H1 (cell line): Measurements from ENCODE around the gene SLC8B1. TPM values are rescaled to one million over a fixed set of nuclear protein-coding genes. Genes with fewer than 3 reads are reported as not detected.

ENCODE experiments used
- KDM4A ChIP-seq: IDR thresholded peaks from one replicate; pipeline ENCODE4 v1.7.1; 2012; ENCODE audit warnings: low read depth, mild to moderate bottlenecking, moderate library complexity, low read length, inconsistent platforms; ENCODE audit not compliant: severe bottlenecking
- POU5F1 ChIP-seq: IDR thresholded peaks from 2 replicates; pipeline ENCODE4 v1.6.1; 2011; ENCODE audit warnings: low read depth, mild to moderate bottlenecking, low read length, moderate library complexity
- polyA plus RNA-seq, 7 experiments: library from polyadenylated mRNA; depleted of rRNA in 3 of 7; stranded (reverse) in 5 of 7; unstranded in 2 of 7; fragments of >200 nt in 5 of 7; fragments of 200-250 nt in 2 of 7; gene quantifications; 1 replicate in 5 of 7; 2 replicates in 1 of 7; 4 replicates in 1 of 7; pipeline versions ENCODE4 v1.2.1 to v1.2.3, GENCODE V29; 2011 to 2013; ENCODE audit warnings: missing spikeins in 2 of 7, mixed read lengths in 2 of 7
- total RNA-seq: library from RNA; stranded (reverse); fragmentation: NEBNext Ultra II Directional; extraction: Animal tissue kit (Norgen Biotek cat#: 25700); gene quantifications from 2 replicates; pipeline ENCODE4 v1.2.1, GENCODE V29; 2021
- TF ChIP-seq, protein P1 (sequence below): fragments of 300-600 bp; sonication (generic); IDR thresholded peaks from 2 replicates; pipeline ENCODE4 v1.7.1; 2012; ENCODE audit warnings: low read length, moderate library complexity, mild to moderate bottlenecking, inconsistent platforms; ENCODE audit not compliant: insufficient replicate concordance

SLC8B1 gene
- total and polyA plus RNA-seq, 2 of the 8 experiments (the other 6 are each of a cell fraction or from before 2014, with no cell fraction given), result 11.2 to 19.1 TPM

DNA sequence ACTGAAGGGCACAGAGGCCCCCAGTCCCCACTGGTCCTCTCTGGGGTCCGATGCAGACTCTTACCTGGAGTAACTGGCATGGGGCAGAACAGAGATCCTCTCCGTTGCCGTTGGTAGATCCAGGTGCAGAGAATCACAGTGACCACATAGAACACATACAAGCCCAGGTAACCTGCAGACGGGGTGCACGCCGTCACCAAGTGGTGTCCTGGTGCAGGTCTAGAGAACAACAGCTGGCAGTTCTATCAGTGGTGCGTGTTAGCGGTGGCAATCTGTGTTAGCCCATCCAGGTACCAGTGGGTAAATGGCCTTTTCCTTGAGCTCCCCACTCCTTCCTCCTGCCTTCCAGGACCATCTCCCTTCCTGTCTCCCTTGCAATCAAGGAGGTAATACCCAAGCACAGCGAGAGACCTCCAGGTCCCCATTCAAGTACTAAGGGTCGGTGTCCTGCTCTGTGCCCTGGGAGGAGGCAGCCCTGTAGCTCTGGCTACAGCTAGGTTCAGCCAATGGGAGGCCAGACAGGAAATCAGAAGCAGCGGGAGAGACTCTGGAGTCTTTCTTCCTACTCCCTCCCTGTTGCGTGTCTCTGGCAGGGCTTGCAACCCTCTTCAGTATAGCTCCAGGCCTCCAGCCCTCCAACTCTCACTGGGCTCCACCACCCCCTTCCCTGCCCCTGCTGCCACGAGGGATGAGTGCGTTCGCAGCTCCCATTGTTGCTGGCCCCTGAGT, 15.8 kb downstream of the SLC8B1 start (continued):
- TF ChIP-seq, protein P1, sequence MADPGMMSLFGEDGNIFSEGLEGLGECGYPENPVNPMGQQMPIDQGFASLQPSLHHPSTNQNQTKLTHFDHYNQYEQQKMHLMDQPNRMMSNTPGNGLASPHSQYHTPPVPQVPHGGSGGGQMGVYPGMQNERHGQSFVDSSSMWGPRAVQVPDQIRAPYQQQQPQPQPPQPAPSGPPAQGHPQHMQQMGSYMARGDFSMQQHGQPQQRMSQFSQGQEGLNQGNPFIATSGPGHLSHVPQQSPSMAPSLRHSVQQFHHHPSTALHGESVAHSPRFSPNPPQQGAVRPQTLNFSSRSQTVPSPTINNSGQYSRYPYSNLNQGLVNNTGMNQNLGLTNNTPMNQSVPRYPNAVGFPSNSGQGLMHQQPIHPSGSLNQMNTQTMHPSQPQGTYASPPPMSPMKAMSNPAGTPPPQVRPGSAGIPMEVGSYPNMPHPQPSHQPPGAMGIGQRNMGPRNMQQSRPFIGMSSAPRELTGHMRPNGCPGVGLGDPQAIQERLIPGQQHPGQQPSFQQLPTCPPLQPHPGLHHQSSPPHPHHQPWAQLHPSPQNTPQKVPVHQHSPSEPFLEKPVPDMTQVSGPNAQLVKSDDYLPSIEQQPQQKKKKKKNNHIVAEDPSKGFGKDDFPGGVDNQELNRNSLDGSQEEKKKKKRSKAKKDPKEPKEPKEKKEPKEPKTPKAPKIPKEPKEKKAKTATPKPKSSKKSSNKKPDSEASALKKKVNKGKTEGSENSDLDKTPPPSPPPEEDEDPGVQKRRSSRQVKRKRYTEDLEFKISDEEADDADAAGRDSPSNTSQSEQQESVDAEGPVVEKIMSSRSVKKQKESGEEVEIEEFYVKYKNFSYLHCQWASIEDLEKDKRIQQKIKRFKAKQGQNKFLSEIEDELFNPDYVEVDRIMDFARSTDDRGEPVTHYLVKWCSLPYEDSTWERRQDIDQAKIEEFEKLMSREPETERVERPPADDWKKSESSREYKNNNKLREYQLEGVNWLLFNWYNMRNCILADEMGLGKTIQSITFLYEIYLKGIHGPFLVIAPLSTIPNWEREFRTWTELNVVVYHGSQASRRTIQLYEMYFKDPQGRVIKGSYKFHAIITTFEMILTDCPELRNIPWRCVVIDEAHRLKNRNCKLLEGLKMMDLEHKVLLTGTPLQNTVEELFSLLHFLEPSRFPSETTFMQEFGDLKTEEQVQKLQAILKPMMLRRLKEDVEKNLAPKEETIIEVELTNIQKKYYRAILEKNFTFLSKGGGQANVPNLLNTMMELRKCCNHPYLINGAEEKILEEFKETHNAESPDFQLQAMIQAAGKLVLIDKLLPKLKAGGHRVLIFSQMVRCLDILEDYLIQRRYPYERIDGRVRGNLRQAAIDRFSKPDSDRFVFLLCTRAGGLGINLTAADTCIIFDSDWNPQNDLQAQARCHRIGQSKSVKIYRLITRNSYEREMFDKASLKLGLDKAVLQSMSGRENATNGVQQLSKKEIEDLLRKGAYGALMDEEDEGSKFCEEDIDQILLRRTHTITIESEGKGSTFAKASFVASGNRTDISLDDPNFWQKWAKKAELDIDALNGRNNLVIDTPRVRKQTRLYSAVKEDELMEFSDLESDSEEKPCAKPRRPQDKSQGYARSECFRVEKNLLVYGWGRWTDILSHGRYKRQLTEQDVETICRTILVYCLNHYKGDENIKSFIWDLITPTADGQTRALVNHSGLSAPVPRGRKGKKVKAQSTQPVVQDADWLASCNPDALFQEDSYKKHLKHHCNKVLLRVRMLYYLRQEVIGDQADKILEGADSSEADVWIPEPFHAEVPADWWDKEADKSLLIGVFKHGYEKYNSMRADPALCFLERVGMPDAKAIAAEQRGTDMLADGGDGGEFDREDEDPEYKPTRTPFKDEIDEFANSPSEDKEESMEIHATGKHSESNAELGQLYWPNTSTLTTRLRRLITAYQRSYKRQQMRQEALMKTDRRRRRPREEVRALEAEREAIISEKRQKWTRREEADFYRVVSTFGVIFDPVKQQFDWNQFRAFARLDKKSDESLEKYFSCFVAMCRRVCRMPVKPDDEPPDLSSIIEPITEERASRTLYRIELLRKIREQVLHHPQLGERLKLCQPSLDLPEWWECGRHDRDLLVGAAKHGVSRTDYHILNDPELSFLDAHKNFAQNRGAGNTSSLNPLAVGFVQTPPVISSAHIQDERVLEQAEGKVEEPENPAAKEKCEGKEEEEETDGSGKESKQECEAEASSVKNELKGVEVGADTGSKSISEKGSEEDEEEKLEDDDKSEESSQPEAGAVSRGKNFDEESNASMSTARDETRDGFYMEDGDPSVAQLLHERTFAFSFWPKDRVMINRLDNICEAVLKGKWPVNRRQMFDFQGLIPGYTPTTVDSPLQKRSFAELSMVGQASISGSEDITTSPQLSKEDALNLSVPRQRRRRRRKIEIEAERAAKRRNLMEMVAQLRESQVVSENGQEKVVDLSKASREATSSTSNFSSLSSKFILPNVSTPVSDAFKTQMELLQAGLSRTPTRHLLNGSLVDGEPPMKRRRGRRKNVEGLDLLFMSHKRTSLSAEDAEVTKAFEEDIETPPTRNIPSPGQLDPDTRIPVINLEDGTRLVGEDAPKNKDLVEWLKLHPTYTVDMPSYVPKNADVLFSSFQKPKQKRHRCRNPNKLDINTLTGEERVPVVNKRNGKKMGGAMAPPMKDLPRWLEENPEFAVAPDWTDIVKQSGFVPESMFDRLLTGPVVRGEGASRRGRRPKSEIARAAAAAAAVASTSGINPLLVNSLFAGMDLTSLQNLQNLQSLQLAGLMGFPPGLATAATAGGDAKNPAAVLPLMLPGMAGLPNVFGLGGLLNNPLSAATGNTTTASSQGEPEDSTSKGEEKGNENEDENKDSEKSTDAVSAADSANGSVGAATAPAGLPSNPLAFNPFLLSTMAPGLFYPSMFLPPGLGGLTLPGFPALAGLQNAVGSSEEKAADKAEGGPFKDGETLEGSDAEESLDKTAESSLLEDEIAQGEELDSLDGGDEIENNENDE, result no peak
- no peak for TF ChIP-seq KDM4A
- no peak for TF ChIP-seq POU5F1
